HepG2 (cell line): ENCODE results near the gene NKAIN2. TPM values are rescaled to one million over a fixed set of nuclear protein-coding genes. Genes with fewer than 3 reads are reported as not detected.

Experiments used
- BRCA1 ChIP-seq: sonication (generic); formaldehyde crosslinking; IDR thresholded peaks from 2 replicates; pipeline ENCODE4 v1.4.0; 2020; ENCODE audit warnings: missing genetic modification reagents
- CENPT ChIP-seq: sonication (generic); formaldehyde crosslinking; IDR thresholded peaks from 2 replicates; pipeline ENCODE4 v1.8.0; 2022; ENCODE audit warnings: low read depth, mild to moderate bottlenecking, moderate library complexity, missing genetic modification reagents
- GABPA ChIP-seq, 2 experiments: IDR thresholded peaks; 2 replicates each; pipeline ENCODE4 v1.6.1; 2011 to 2016; ENCODE audit warnings: low read depth in 2 of 2, low read length in 1 of 2, missing biosample characterization in 1 of 2, missing genetic modification characterization in 1 of 2
- LRRFIP1 ChIP-seq: sonication (generic); formaldehyde crosslinking; conservative IDR thresholded peaks from 2 replicates; pipeline ENCODE4 v1.4.0; 2020; ENCODE audit warnings: missing genetic modification reagents
- MZF1 ChIP-seq: sonication (generic); formaldehyde crosslinking; IDR thresholded peaks from 2 replicates; pipeline ENCODE4 v1.8.1; 2023; ENCODE audit warnings: mild to moderate bottlenecking, missing genetic modification reagents, borderline replicate concordance
- NR2C2 ChIP-seq: sonication (generic); formaldehyde crosslinking; IDR thresholded peaks from 2 replicates; pipeline ENCODE4 v1.4.0; 2020; ENCODE audit warnings: missing genetic modification reagents, mild to moderate bottlenecking, moderate library complexity, borderline replicate concordance
- SIX4 ChIP-seq: sonication (generic); formaldehyde crosslinking; IDR thresholded peaks from 2 replicates; pipeline ENCODE4 v1.4.0; 2020; ENCODE audit warnings: missing genetic modification reagents
- ZNF225 ChIP-seq: sonication (generic); formaldehyde crosslinking; IDR thresholded peaks from 2 replicates; pipeline ENCODE4 v1.4.0; 2020; ENCODE audit warnings: mild to moderate bottlenecking, missing genetic modification reagents
- ZNF276 ChIP-seq: sonication (generic); formaldehyde crosslinking; IDR thresholded peaks from 2 replicates; pipeline ENCODE4 v1.4.0; 2020; ENCODE audit warnings: mild to moderate bottlenecking, low read depth, missing genetic modification reagents
- ZNF574 ChIP-seq: sonication (generic); formaldehyde crosslinking; IDR thresholded peaks from 2 replicates; pipeline ENCODE4 v1.4.0; 2020; ENCODE audit warnings: missing genetic modification reagents
- polyA plus RNA-seq, 8 experiments: library from polyadenylated mRNA; depleted of rRNA in 3 of 8; stranded (reverse) in 7 of 8; unstranded in 1 of 8; fragments of >200 nt; fragmentation: Illumina TruSeq in 4 of 8; extraction: Trizol in 4 of 8; gene quantifications; 2 replicates each; pipeline versions ENCODE4 v1.2.1 to v1.2.3, GENCODE V29; 2011 to 2016; ENCODE audit warnings: low read depth in 4 of 8, missing spikeins in 1 of 8, mixed read lengths in 1 of 8; ENCODE audit not compliant: insufficient read depth in 1 of 8
- total RNA-seq, 5 experiments: library from RNA; depleted of rRNA; stranded (reverse); fragments of >200 nt; fragmentation: Illumina TruSeq; extraction: Trizol; gene quantifications; 2 replicates each; pipeline ENCODE4 v1.2.3, GENCODE V29; 2016; ENCODE audit warnings: low read depth in 1 of 5

NKAIN2 gene
- total and polyA plus RNA-seq, 2 of the 13 experiments (the other 11 are each of a cell fraction or from before 2014, with no cell fraction given), result not detected

GRCh38 chr6:124796464-124796970, 992.9 kb downstream of the NKAIN2 start (continued):
- no peak for TF ChIP-seq ZNF276 (CRISPR knock-in tag)
- no peak for TF ChIP-seq CENPT (CRISPR knock-in tag)
- TF ChIP-seq NR2C2, result no peak
- TF ChIP-seq ZNF574 (CRISPR knock-in tag), result no peak
- no peak for TF ChIP-seq ZNF225
- TF ChIP-seq BRCA1 (CRISPR knock-in tag), result no peak
- TF ChIP-seq SIX4 (CRISPR knock-in tag), result no peak
- no peak for TF ChIP-seq MZF1 (CRISPR knock-in tag)
- no peak for TF ChIP-seq GABPA (IDR thresholded peaks at IDR 0.05; ENCODE audit: low read depth, low read length)
- no peak for TF ChIP-seq GABPA (CRISPR knock-in tag; IDR thresholded peaks at IDR 0.05; ENCODE audit: low read depth)
- no peak for TF ChIP-seq LRRFIP1 (CRISPR knock-in tag)
